ENCODE data around the gene KLC4.
"Not testable (repeated sequence)": the region's sequence is repeated elsewhere in the genome, so short reads cannot be mapped to it uniquely, and the experiment has no call there.

Gene KLC4

GRCh38 chr6:43096451-43097097, 37.1 kb downstream of the KLC4 start:
- DNase-seq: no peak

- DNase-seq: no peak
Measured at GRCh38 chr6:43097098-43097489, 37.7 kb downstream of the KLC4 start.

- no peak for DNase-seq
Measured at GRCh38 chr6:43097502-43097901, 38.1 kb downstream of the KLC4 start.

GRCh38 chr6:43101497-43101896, 42.1 kb downstream of the KLC4 start:
- no peak for DNase-seq

DNA sequence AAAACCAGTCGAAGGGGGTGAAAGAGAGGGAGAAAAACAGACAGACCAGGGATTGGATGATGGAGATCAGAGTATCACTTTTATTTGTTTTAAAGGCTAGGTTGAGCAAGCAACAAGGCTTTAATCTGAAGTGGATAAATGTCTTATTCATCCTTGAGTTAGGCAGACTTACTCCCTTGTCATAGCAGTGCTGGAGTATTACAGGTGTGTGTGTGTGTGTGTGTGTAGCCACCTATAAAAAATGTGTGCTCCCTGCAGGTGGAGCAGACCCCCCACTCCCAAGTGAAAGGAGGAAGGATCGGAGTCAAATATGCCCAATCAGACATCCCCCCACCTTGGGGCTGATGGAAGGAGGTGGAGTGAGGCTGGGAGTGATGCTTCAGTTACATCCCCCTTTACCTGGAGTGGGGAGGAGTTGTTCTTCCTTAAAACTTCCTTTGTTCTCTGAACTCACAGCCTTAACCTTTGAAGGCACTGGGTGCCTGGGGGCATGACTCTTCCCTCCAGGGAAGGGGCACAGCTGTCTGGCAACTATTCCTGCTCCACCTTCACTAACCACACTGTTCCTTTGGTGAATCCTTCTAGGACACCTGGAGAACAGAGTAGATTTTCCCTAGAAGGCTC, 43.9 kb downstream of the KLC4 start:
- no peak for DNase-seq

DNA sequence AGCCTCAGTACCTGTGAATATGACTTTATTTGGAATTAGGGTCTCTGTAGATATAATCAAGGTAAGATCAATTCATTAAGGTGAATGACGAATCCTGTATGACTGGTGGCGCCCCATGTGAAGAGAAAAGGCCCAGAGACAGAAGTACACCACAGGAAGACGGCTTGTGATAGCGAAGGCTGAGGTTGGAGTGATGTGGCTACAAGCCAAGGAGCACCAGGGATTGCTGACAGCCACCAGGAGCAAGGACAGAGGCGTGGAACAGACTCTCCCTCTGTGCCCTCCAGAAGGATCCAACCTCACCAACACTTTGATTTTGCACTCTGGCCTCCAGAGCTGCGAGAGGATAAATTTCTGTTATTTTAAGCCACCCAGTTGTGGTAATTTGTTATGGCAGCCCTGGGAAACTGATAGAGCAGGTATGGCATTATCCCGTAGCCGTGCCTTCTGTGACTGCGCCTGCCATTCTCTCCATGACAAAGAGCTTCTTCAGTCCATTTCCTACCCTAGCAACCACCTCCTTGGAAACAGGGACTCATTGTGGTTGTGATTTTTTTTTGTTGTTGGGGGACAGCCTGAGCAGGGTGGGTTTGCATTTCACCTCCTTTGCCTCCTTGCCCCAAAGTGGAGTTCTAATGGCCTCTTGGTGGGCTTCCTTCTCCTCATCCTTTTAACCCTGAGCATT, 46.2 kb downstream of the KLC4 start:
- DNase-seq: peak; percentile 19

- no peak for DNase-seq
Measured at GRCh38 chr6:43107344-43108062, 48.1 kb downstream of the KLC4 start.

DNA sequence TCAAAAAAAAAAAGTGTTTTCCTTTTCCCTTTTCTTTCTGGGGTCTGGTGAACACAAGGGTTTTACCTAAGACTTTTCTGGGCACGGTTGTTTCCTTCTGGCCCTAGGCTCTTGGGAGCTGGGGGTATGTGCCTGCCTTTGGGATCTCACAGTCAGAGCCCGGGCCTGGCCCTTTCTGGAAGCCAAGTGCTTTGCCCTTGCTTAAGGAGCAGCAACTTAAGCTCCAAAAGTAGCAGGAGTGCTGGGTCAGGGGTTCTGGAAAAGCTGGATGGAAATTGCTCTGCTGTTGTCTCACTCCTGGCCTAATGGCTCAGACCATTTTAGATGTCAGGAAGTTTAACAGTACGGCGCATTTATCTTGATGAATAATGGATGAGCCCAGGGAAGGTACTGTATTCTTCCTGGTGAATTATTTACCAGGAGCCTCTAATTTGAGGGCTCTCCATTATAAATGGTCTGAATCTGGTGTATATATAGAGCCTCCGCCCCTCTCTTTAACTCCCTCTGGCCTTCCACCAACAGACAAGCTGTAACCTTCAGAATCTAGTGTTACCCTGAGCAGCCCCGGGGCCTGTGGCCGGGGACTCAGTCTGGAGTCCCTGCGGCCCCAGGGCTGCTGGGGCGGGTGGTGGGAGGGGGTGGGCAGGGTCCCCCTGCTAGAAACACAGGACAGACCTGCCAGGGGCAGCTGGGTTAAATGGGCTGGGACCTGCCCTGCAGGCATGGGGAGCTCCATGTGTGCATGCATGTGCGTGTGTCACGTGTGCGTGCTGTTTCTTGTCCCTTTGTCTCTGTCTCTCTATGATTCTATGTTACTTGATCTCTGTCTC, 54.2 kb downstream of the KLC4 start:
- DNase-seq: no peak

GRCh38 chr6:43115365-43115764, 55.9 kb downstream of the KLC4 start:
- peak; percentile 32 for DNase-seq

GRCh38 chr6:43117466-43117865, 58.0 kb downstream of the KLC4 start:
- not testable (repeated sequence) for DNase-seq

DNA sequence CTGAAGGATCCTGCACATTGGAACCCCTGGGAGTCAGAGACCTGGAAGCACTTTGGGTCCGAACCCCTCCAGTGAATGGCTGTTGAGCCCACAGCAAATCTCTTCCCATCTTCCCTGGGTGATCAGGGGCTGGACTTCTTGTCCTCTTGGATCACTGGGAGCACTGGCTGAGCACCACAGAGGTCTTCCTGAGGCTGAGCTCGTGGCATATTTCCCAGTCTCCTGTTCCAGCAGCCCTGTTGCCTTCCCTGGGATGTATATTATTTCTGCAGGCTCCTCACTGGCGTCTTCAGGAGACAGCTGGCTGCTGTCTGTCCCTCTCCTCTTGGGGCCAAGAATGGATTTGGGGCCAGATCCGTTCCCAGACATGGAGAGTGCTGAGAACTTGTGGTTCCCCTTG, 60.1 kb downstream of the KLC4 start:
- DNase-seq: no peak

GRCh38 chr6:43120101-43120763, 60.8 kb downstream of the KLC4 start:
- DNase-seq: no peak

DNA sequence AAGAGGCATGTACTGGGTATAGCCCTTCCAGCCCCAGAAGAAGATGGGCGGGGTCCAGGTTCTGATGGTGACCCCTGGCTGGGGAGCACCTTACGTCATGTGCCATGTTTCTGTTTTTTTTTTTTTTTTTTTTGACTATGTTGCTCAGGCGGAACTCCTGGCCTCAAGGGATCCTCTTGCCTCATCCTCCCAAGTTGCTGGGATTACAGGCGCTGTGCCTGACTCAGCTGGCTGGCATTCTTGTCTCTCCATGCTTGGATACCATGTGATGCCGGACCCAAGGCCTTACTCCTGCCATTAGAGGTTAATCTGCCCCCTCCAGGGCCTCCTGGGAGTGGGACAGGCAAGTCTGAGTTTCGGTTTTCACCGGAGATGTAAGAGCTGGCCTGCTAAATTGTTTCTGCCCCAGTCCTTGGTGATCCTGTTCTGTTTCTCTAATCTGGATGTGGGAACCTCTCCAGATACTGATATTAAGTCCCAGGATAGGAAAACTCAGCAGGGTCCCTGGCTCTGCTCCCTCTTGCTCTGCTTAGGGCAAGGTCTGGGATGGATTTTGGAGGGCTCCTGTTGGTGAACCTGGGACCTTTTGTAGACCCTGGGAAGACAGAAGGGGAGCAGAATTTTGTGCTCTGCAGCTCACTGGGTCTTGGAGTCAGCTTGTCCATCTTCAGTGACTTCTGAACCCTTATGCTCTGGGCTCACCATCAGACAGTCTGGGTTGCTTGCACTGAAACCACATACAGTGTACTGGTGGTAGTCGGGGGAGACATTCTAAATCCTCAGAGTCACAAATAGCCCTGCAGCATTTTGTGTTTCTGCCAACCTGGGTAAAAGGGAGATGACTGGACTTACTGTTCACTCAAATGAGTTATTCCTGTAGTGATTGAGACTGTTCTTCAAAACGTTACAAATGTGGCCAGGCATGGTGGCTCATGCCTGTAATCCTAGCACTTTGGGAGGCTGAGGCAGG, 61.8 kb downstream of the KLC4 start:
- DNase-seq: no peak

GRCh38 chr6:43122146-43122545, 62.7 kb downstream of the KLC4 start:
- DNase-seq: no peak

GRCh38 chr6:43123461-43124314, 64.3 kb downstream of the KLC4 start:
- no peak for DNase-seq

- DNase-seq: no peak
Measured at GRCh38 chr6:43124481-43124880, 65.0 kb downstream of the KLC4 start.
